HG03571 (cell line): Measurements from ENCODE around the gene KAT8.
A peak's percentile ranks its signal among the peaks of the same experiment; 100 is the strongest.

ENCODE experiments used
- ATAC-seq: cut with Tn5 transposase; IDR thresholded peaks from one replicate; pipeline ENCODE4 v1.9.1; 2021; ENCODE audit not compliant: unreplicated experiment

KAT8 gene

GRCh38 chr16:31117384-31118222 is at the start of gene KAT8:
KAT8 (plus strand) TSS chr16:31117664; CDS start chr16:31117682, 18 bp downstream.
- peak; percentile 81 for ATAC-seq

GRCh38 chr16:31071861-31072260 is 45.6 kb upstream of the KAT8 start:
- ATAC-seq: no peak

GRCh38 chr16:31072540-31073141 is 44.8 kb upstream of the KAT8 start:
- ATAC-seq: no peak

GRCh38 chr16:31073142-31073969 is 44.1 kb upstream of the KAT8 start:
- peak; percentile 47 for ATAC-seq

GRCh38 chr16:31073970-31074813 is 43.3 kb upstream of the KAT8 start, which contains the start of the genes ZNF646 and ZNF668:
ZNF646 (plus strand) TSS chr16:31074422; CDS start chr16:31076325, 1,903 bp downstream.
ZNF668 (minus strand) TSS chr16:31074240; CDS start chr16:31064459, 9,781 bp downstream.
- ATAC-seq: peak; percentile 63

GRCh38 chr16:31074814-31075183 is 42.7 kb upstream of the KAT8 start:
- no peak for ATAC-seq

GRCh38 chr16:31076319-31076718 is 41.1 kb upstream of the KAT8 start:
- ATAC-seq: no peak

GRCh38 chr16:31077024-31077423 is 40.4 kb upstream of the KAT8 start:
- ATAC-seq: no peak

GRCh38 chr16:31077592-31078396 is 39.7 kb upstream of the KAT8 start:
- ATAC-seq: no peak

GRCh38 chr16:31078597-31079341 is 38.7 kb upstream of the KAT8 start:
- no peak for ATAC-seq

- no peak for ATAC-seq
Measured at GRCh38 chr16:31079342-31079944, 38.0 kb upstream of the KAT8 start.

GRCh38 chr16:31080035-31080629 is 37.3 kb upstream of the KAT8 start:
- ATAC-seq: no peak

- no peak for ATAC-seq
Measured at GRCh38 chr16:31080756-31081419, 36.6 kb upstream of the KAT8 start.

GRCh38 chr16:31081428-31082351 is 35.8 kb upstream of the KAT8 start:
- ATAC-seq: no peak

GRCh38 chr16:31082368-31083045 is 35.0 kb upstream of the KAT8 start:
- no peak for ATAC-seq

- ATAC-seq: no peak
Measured at GRCh38 chr16:31083081-31083480, 34.4 kb upstream of the KAT8 start.
